Stimulated activated CD8-positive, alpha-beta memory T cell treated with anti-CD3 and anti-CD28 coated beads, Interleukin-4, amount 100 ng/mL, for 1 hour (primary cell): Measurements from ENCODE around the gene GRIN1.
"Not testable (repeated sequence)": the region's sequence is repeated elsewhere in the genome, so short reads cannot be mapped to it uniquely, and the experiment has no call there.

ENCODE experiments used
- DNase-seq, 2 donors: peaks; one replicate each; pipeline ENCODE4 v3.0.0-alpha.2; 2020; ENCODE audit warnings: low read depth in 2 of 2, low spot score in 1 of 2

GRIN1 gene

DNA sequence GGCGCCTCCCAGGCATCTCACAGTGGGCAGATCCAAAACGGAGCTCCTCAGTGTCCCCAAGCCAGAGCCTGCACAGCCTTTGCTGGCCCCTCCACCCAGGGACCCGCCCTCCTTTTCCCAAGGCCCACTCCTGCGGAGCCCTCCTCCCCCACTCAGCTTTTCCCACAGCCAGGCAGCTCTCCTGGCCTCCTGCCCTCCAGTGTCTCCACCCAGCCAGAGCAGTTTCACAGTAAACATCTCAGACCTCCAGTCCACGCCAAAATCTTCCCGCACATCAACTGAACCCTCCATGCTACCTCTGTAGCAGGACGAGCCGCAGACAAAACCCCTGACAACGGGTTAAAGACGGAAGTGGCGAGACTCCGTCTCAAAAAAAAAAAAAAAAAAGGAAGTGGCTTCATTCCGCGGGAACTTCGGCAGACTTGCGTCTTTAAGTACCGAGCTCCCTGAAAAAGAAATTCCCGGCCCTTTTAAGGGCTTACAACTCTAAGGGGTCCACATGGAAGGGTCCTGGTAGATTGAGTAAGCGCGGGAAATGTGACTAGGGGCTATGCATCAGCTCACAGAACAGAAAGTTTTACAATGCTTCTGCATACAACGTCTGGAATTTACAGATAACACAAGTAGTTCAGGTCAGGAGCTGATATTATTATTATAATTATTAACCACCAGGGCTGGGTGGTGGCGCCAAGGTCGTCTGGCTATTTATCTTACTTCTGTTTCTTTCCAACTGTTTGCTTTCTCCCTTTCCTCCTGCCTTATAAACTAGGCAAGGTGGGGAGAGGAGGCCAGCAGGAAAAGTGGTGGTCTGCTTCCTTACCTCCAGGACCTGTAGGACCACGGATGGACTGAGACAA lies 11.4 kb upstream of the GRIN1 start:
- no peak for DNase-seq

DNA sequence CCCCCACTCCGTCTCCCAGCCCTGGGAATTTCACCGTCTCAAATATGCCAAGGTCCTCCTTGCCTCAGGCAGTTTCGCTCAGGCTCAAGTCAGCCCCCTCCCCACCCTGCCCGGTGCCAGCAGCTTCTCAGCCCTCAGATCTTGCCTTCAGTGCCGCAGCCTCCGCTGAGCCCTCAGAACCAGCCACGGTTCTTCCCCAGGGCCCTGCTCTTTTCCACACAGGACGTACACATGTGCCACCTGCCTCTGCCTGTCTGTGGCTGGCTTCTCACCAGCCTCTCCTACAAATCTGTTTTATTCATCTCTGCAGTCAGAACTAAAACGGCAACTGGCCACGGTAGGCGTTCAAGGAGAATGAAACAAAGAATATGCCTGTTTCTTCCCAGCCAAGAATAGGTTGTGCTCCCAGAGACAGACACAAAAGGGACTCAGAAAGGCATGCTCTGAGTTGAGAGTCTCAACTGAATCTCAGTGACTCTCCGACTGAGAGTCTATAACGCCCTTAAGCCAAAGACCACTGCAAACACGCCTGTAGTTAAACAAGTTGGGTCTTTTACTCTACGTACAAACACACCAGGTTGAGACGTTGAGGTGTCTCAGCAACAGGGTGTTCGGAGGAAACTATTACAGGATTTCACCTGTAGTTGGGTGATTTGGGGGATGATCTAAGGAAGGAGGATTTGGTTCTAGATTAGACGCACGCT lies 10.6 kb upstream of the GRIN1 start:
- DNase-seq, result no peak

DNA sequence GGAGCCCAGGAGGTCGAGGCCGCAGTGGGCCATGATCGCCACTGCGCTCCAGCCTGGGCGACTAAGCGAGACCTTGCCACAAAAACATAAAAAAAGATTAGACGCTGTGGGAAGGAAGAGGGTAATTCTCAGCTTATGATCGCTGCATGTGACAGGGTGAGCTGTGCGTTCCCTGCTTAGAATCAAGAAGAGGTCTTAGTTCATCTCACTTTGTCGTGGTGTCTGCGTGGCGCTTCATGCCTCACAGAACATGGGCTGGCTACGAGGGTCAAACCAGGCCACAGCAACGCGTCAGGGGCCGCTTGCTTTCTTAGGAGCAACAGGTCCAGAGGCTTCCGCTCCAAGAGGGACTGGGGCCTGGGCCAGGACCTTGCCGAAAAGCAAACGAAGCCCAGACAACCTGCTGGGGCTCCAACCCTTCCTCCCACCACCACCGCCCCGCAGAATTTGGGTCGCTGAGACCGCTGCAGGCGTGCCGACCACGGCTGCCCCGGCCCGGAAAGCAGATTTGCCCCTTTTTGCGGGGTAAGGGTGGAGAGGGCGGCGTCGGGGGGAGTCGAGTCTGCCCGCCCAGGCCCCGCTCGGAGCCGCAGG lies 10.0 kb upstream of the GRIN1 start:
- no peak for DNase-seq

GRCh38 chr9:137129456-137130175 lies 9.3 kb upstream of the GRIN1 start:
- DNase-seq, result peak; percentile 66 to 75

GRCh38 chr9:137130176-137130755 lies 8.7 kb upstream of the GRIN1 start:
- no peak for DNase-seq

GRCh38 chr9:137134191-137134590 lies 4.8 kb upstream of the GRIN1 start:
- no peak for DNase-seq

DNA sequence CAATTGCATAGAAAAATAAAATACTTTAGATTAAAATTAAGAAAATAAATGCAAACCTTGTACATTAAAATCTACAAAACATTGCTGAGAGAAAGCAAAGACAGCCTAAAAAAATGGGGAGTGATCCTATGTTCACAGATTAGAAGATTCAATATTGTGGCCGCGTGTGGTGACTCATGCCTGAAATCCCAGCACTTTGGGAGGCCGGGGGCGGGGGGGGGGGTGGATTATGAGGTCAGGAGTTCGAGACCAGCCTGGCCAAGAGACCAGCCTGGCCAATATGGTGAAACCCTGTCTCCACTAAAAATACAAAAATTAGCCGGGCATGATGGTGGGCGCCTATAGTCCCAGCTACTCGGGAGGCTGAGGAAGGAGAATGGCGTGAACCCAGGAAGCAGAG lies 3.8 kb upstream of the GRIN1 start:
- not testable (repeated sequence) for DNase-seq

DNA sequence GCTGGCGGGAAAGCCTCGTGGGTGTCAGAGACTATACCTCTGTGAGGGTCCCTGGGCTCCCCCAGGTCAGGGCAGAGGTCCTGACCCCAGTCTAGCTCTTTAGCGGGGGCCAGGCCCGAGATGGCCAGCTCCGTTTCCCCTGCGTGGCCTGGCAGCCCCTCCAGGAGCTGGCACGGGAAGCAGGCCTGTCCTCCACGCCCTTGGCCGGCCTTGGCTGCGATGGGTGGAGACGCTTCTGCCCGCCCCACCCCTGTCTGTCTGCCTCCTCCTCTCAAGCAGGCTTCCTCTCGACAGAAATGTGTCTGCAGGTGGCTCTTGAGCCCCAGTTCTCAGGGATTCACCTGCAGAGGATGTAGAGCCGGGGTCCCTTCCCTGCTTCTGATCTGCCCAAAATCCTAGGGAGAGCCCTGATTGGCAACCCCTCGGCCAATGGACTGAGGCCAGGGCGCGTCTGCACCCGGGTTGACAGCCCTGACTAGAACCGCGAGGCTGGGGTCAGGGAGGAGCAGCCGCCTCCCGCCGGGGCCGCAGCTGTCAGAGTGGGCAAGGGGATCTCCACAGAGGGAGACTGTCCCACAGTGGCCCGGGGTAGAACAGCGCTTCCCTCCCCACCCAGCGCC lies 2.6 kb upstream of the GRIN1 start:
- no peak for DNase-seq

GRCh38 chr9:137136881-137137607 lies 1.9 kb upstream of the GRIN1 start:
- DNase-seq, result no peak

GRCh38 chr9:137138058-137138721 lies 764 bp upstream of the GRIN1 start:
- DNase-seq, result no peak

- no peak for DNase-seq
Measured at GRCh38 chr9:137139468-137140150, 655 bp downstream of the GRIN1 start.

GRCh38 chr9:137140151-137141012 lies 1.4 kb downstream of the GRIN1 start:
- no peak for DNase-seq

- no peak for DNase-seq
Measured at GRCh38 chr9:137141050-137141810, 2.3 kb downstream of the GRIN1 start.

- no peak for DNase-seq
Measured at GRCh38 chr9:137141976-137142936, 3.3 kb downstream of the GRIN1 start.

DNA sequence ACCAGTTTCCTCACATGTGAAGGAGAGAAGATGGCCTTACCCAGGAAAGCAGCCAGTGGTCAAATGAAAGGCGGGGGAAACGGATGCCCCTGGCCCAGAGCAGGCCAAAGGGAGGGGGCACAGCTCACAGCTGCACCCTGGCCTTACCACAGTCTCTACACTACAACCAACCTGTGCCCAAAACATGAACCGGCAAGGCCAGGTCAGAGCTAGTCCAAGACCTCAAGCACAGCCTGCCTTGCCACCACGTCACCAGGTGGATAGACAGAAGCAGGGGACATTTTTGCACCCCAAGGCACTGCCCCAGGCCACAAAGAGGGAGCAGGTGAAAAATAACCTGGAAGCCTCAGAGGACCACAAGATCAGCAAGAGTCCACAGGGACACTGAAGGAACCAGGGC lies 4.5 kb downstream of the GRIN1 start:
- no peak for DNase-seq
